SK-N-SH (cell line): ENCODE measurements around the gene MSL1. TPM values are rescaled to one million over a fixed set of nuclear protein-coding genes. Genes with fewer than 3 reads are reported as not detected.

Experiments used
- CTCF ChIA-PET: fragments of 300-600, 350-600 bp; formaldehyde crosslinking; extraction: SDS; loops from one replicate; lab custom pipeline; 2021; lab: Yijun Ruan, JAX
- POLR2A ChIA-PET: fragments of 350-600 bp; sonication (Branson Sonifier 250); formaldehyde crosslinking; extraction: SDS; loops from one replicate; lab custom pipeline; 2020; ENCODE audit warnings: antibody characterized with exemption, inconsistent platforms; lab: Yijun Ruan, JAX
- DNase-seq: peaks from one replicate; pipeline ENCODE4 v3.0.0; 2012
- H2AFZ ChIP-seq: fragments of 200-600 bp; sonication (generic); 2 replicates; pipeline ENCODE4 v1.8.1; 2016; ENCODE audit warnings: antibody characterized with exemption, mild to moderate bottlenecking, low read depth
- H3F3A ChIP-seq: fragments of 200-600 bp; sonication (generic); replicated peaks from 2 replicates; pipeline ENCODE3; 2016; ENCODE audit warnings: antibody characterized with exemption, mild to moderate bottlenecking; ENCODE audit not compliant: insufficient read depth
- H3K27ac ChIP-seq, 2 experiments: fragments of 200-500 bp in 1 of 2; fragments of 200-600 bp in 1 of 2; sonication (Bioruptor generic) in 1 of 2; sonication (generic), shearing (Covaris generic) in 1 of 2; 2 replicates each; pipeline versions ENCODE4 v1.5.1 to v1.6.1; 2014 to 2016; ENCODE audit warnings: low read depth in 2 of 2, inconsistent platforms in 1 of 2, low read length in 1 of 2, mild to moderate bottlenecking in 1 of 2, mixed read lengths in 1 of 2
- H3K27me3 ChIP-seq: fragments of 200-600 bp; sonication (generic), shearing (Covaris generic); 2 replicates; pipeline ENCODE4 v1.6.1; 2016; ENCODE audit warnings: mixed run types; ENCODE audit not compliant: insufficient read depth
- H3K36me3 ChIP-seq, 2 experiments: fragments of 200-500 bp in 1 of 2; fragments of 200-600 bp in 1 of 2; sonication (Bioruptor generic) in 1 of 2; sonication (generic) in 1 of 2; replicated peaks in 1 of 2; 2 replicates each; pipeline versions ENCODE3 to v1.5.1; 2014 to 2016; ENCODE audit warnings: low read length in 1 of 2, mild to moderate bottlenecking in 1 of 2; ENCODE audit not compliant: insufficient read depth in 2 of 2, control insufficient read depth in 1 of 2
- H3K4me1 ChIP-seq, 2 experiments: fragments of 200-500 bp in 1 of 2; fragments of 200-600 bp in 1 of 2; sonication (Bioruptor generic) in 1 of 2; sonication (generic), shearing (Covaris generic) in 1 of 2; 2 replicates each; pipeline versions ENCODE4 v1.5.1 to v1.6.1; 2014 to 2016; ENCODE audit warnings: low read depth in 1 of 2, low read length in 1 of 2, mixed run types in 1 of 2; ENCODE audit not compliant: insufficient read depth in 2 of 2, control insufficient read depth in 1 of 2
- H3K4me2 ChIP-seq: fragments of 200-600 bp; sonication (generic), shearing (Covaris generic); 2 replicates; pipeline ENCODE4 v1.6.1; 2017; ENCODE audit warnings: mixed run types
- H3K4me3 ChIP-seq, 2 experiments: fragments of 200-500 bp in 1 of 2; fragments of 200-600 bp in 1 of 2; sonication (Bioruptor generic) in 1 of 2; sonication (generic), shearing (Covaris generic) in 1 of 2; 2 replicates each; pipeline versions ENCODE4 v1.5.1 to v1.8.1; 2014 to 2016; ENCODE audit warnings: low read depth in 2 of 2, inconsistent platforms in 1 of 2, low read length in 1 of 2, mild to moderate bottlenecking in 1 of 2, mixed read lengths in 1 of 2, moderate library complexity in 1 of 2
- H3K79me2 ChIP-seq: fragments of 200-600 bp; sonication (generic); 2 replicates; pipeline ENCODE4 v1.8.1; 2017; ENCODE audit warnings: mild to moderate bottlenecking; ENCODE audit not compliant: insufficient read depth
- H3K9ac ChIP-seq: fragments of 200-600 bp; sonication (generic); 2 replicates; pipeline ENCODE4 v1.6.1; 2017; ENCODE audit warnings: mixed run types
- H3K9me2 ChIP-seq: fragments of 200-600 bp; sonication (generic); 2 replicates; pipeline ENCODE4 v1.6.1; 2017; ENCODE audit warnings: mixed run types
- H3K9me3 ChIP-seq: fragments of 200-600 bp; sonication (generic); 2 replicates; pipeline ENCODE4 v1.6.1; 2017; ENCODE audit warnings: mixed run types, mild to moderate bottlenecking, moderate library complexity
- H4K20me1 ChIP-seq: fragments of 200-600 bp; sonication (generic); 2 replicates; pipeline ENCODE4 v1.6.1; 2017; ENCODE audit warnings: mild to moderate bottlenecking, mixed run types; ENCODE audit not compliant: insufficient read depth
- ELF1 ChIP-seq: IDR thresholded peaks from 2 replicates; pipeline ENCODE4 v1.4.0; 2012
- EP300 ChIP-seq, 2 experiments: IDR thresholded peaks; 2 replicates each; pipeline versions ENCODE4 v1.4.0 to v1.6.1; 2012; ENCODE audit warnings: borderline replicate concordance in 1 of 2, low read depth in 1 of 2, low read length in 1 of 2
- FOXM1 ChIP-seq: IDR thresholded peaks from 2 replicates; pipeline ENCODE4 v1.4.0; 2012; ENCODE audit warnings: low read depth, mild to moderate bottlenecking
- GABPA ChIP-seq: IDR thresholded peaks from 2 replicates; pipeline ENCODE4 v1.4.0; 2012; ENCODE audit warnings: low read depth, mild to moderate bottlenecking
- GATA2 ChIP-seq: sonication (generic); formaldehyde crosslinking; IDR thresholded peaks from 2 replicates; pipeline ENCODE4 v1.5.0; 2020; ENCODE audit warnings: mild to moderate bottlenecking, missing genetic modification reagents
- MEF2A ChIP-seq: IDR thresholded peaks from 2 replicates; pipeline ENCODE4 v1.4.0; 2012; ENCODE audit warnings: low read depth, borderline replicate concordance
- NFIC ChIP-seq: IDR thresholded peaks from 2 replicates; pipeline ENCODE4 v1.4.0; 2012; ENCODE audit warnings: borderline replicate concordance
- RAD21 ChIP-seq: IDR thresholded peaks from 2 replicates; pipeline ENCODE4 v1.6.1; 2012; ENCODE audit warnings: mild to moderate bottlenecking, low read length
- RFX5 ChIP-seq: IDR thresholded peaks from 2 replicates; pipeline ENCODE4 v1.6.1; 2012; ENCODE audit warnings: mild to moderate bottlenecking, improper control_type of control experiment, low read length
- RXRA ChIP-seq: IDR thresholded peaks from 2 replicates; pipeline ENCODE4 v1.4.0; 2012; ENCODE audit warnings: low read depth, mild to moderate bottlenecking, borderline replicate concordance
- SMC3 ChIP-seq: IDR thresholded peaks from 2 replicates; pipeline ENCODE4 v1.6.1; 2012; ENCODE audit warnings: low read depth, low read length, improper control_type of control experiment
- TAF1 ChIP-seq: IDR thresholded peaks from 2 replicates; pipeline ENCODE4 v1.6.1; 2012; ENCODE audit warnings: low read depth, mild to moderate bottlenecking, low read length, moderate library complexity, borderline replicate concordance
- TCF12 ChIP-seq: IDR thresholded peaks from 2 replicates; pipeline ENCODE4 v1.4.0; 2012
- TEAD4 ChIP-seq: IDR thresholded peaks from 2 replicates; pipeline ENCODE4 v1.4.0; 2012; ENCODE audit warnings: mild to moderate bottlenecking, borderline replicate concordance; ENCODE audit not compliant: insufficient read depth
- YY1 ChIP-seq: IDR thresholded peaks from 2 replicates; pipeline ENCODE4 v1.4.0; 2012; ENCODE audit warnings: low read depth, mild to moderate bottlenecking
- WGBS: methylation state at CpG from one replicate; pipeline ENCODE4 v1.1.6; 2017; ENCODE audit warnings: low lambda C conversion rate; 5-methylcytosine and 5-hydroxymethylcytosine counted together
- polyA plus RNA-seq, 3 experiments: library from polyadenylated mRNA; depleted of rRNA; stranded (reverse); fragments of >200 nt; gene quantifications; 2 replicates each; pipeline ENCODE4 v1.2.3, GENCODE V29; 2012
- TF ChIP-seq, protein P1 (sequence below): IDR thresholded peaks from 2 replicates; pipeline ENCODE4 v1.6.1; 2012; ENCODE audit warnings: mild to moderate bottlenecking, low read depth, low read length, moderate library complexity
- TF ChIP-seq, protein P2 (sequence below): IDR thresholded peaks from 2 replicates; pipeline ENCODE4 v1.4.0; 2012; ENCODE audit warnings: low read depth, borderline replicate concordance
- TF ChIP-seq, protein P3 (sequence below): fragments of 150-350 bp; IDR thresholded peaks from 2 replicates; pipeline ENCODE4 v1.6.1; 2017; ENCODE audit warnings: antibody characterized with exemption, low read length, low read depth, borderline replicate concordance
- TF ChIP-seq, protein P4 (sequence below): IDR thresholded peaks from 2 replicates; pipeline ENCODE4; 2012

Gene MSL1
- polyA plus RNA-seq, 1 of the 3 experiments (the other 2 are of a cell fraction), result 30.2 TPM

DNA sequence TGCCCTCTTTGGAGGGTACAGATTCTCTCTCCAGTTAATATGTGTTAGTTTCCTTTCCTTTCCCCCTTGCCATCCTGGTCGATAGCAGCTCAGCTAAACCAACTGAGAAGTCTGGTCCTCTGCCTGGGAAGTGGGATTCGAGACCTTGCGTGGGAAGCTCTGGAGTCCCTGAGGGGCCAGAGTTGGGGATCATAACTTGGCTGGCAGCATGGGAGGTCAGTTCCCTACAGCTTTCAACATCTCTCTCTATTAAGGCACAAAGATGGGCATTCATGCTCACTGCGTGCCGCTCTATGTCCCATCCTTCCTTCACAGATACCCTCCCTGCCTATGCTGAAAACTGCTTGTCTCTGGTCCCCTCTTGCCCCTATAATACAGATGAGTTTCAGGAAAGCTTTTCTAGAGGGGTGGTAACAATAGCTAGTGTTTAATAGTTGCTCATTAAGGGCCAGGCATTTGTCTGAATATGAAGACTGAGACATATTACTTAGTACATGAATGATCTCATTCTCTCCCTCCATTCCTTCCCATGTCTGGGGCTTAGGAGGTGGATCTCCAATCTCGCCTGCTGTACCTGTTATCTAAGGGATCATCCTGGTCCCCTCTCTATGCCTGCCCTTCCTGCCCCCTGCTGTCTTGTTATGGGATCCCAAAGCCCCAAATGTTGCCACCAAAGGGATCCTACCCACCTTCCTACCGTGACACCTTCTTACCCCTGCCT lies 48.2 kb upstream of the MSL1 start (continued):
- TF ChIP-seq, protein P1, sequence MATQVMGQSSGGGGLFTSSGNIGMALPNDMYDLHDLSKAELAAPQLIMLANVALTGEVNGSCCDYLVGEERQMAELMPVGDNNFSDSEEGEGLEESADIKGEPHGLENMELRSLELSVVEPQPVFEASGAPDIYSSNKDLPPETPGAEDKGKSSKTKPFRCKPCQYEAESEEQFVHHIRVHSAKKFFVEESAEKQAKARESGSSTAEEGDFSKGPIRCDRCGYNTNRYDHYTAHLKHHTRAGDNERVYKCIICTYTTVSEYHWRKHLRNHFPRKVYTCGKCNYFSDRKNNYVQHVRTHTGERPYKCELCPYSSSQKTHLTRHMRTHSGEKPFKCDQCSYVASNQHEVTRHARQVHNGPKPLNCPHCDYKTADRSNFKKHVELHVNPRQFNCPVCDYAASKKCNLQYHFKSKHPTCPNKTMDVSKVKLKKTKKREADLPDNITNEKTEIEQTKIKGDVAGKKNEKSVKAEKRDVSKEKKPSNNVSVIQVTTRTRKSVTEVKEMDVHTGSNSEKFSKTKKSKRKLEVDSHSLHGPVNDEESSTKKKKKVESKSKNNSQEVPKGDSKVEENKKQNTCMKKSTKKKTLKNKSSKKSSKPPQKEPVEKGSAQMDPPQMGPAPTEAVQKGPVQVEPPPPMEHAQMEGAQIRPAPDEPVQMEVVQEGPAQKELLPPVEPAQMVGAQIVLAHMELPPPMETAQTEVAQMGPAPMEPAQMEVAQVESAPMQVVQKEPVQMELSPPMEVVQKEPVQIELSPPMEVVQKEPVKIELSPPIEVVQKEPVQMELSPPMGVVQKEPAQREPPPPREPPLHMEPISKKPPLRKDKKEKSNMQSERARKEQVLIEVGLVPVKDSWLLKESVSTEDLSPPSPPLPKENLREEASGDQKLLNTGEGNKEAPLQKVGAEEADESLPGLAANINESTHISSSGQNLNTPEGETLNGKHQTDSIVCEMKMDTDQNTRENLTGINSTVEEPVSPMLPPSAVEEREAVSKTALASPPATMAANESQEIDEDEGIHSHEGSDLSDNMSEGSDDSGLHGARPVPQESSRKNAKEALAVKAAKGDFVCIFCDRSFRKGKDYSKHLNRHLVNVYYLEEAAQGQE, result no peak
- TF ChIP-seq ELF1 (no peak), RAD21 (no peak)

DNA sequence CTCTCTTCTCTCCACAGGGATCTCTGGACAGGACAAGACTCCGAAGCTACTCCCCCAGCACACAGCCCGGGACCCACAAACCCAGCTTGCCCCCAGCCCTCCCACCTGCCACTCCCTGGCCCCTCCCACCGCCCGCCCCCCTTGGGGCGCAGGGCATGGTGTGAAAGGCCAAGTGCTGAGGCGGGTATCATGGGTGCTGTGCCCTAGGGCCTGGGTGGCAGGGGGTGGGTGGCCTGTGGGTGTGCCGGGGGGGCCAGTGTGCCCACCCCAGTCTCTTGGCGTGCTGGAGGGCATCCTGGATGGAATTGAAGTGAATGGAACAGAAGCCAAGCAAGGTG lies 47.6 kb upstream of the MSL1 start:
- H3K4me1 ChIP-seq, result peaks cover 44 to 71% of the 10 kb centered on the region in 2 experiments; a peak in 3 of 4 replicates
- no peak overlapping the region for H3K4me3 ChIP-seq
- no peaks in the 10 kb centered on the region for H3K9me2 ChIP-seq
- no peak for DNase-seq
- H3F3A ChIP-seq, result peaks cover 16% of the 10 kb centered on the region
- CTCF ChIA-PET, result interaction anchor here (1.0 to 9.3 kb wide), 11 partner anchors 11 to 94 kb away, joined by 3 to 160 read pairs (median 42); partner anchors contain the start of genes MED24, NR1D1 and THRA
- H3K36me3 ChIP-seq, result peaks cover 0 to 8% of the 10 kb centered on the region in 2 experiments
- TF ChIP-seq GATA2 (no peak), EP300 (IDR thresholded peaks at IDR 0.05; ENCODE audit: borderline replicate concordance in 1 of 2, low read depth in 1 of 2, low read length in 1 of 2) (no peak), RAD21 (no peak), FOXM1 (no peak), MEF2A (no peak), TAF1 (no peak), TEAD4 (no peak), ELF1 (no peak), TCF12 (no peak), SMC3 (no peak), YY1 (no peak), GABPA (no peak), RXRA (no peak), NFIC (no peak), RFX5 (no peak)
- TF ChIP-seq, protein P2, sequence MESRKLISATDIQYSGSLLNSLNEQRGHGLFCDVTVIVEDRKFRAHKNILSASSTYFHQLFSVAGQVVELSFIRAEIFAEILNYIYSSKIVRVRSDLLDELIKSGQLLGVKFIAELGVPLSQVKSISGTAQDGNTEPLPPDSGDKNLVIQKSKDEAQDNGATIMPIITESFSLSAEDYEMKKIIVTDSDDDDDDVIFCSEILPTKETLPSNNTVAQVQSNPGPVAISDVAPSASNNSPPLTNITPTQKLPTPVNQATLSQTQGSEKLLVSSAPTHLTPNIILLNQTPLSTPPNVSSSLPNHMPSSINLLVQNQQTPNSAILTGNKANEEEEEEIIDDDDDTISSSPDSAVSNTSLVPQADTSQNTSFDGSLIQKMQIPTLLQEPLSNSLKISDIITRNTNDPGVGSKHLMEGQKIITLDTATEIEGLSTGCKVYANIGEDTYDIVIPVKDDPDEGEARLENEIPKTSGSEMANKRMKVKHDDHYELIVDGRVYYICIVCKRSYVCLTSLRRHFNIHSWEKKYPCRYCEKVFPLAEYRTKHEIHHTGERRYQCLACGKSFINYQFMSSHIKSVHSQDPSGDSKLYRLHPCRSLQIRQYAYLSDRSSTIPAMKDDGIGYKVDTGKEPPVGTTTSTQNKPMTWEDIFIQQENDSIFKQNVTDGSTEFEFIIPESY, result no peak
- TF ChIP-seq, protein P3, sequence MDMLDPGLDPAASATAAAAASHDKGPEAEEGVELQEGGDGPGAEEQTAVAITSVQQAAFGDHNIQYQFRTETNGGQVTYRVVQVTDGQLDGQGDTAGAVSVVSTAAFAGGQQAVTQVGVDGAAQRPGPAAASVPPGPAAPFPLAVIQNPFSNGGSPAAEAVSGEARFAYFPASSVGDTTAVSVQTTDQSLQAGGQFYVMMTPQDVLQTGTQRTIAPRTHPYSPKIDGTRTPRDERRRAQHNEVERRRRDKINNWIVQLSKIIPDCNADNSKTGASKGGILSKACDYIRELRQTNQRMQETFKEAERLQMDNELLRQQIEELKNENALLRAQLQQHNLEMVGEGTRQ, result no peak
- TF ChIP-seq, protein P4, sequence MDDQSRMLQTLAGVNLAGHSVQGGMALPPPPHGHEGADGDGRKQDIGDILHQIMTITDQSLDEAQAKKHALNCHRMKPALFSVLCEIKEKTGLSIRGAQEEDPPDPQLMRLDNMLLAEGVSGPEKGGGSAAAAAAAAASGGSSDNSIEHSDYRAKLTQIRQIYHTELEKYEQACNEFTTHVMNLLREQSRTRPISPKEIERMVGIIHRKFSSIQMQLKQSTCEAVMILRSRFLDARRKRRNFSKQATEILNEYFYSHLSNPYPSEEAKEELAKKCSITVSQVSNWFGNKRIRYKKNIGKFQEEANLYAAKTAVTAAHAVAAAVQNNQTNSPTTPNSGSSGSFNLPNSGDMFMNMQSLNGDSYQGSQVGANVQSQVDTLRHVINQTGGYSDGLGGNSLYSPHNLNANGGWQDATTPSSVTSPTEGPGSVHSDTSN, result no peak
- TF ChIP-seq, all 33 proteins: peak for 0
- Histone ChIP-seq H3K27ac (no peak overlapping the region; a peak in 1 of 4 replicates), H3K9ac (no peak overlapping the region), H3K79me2 (peaks cover 21% of the 10 kb centered on the region; the same call in 1 of the 2 replicates), H3K9me3 (no peaks in the 10 kb centered on the region), H2AFZ (no peak overlapping the region), H4K20me1 (0 out of 2 replicates have a peak, but pooled peaks cover 3% of the 10 kb centered on the region), H3K4me2 (no peak overlapping the region), H3K27me3 (no peaks in the 10 kb centered on the region)
- POLR2A ChIA-PET, result interaction anchor here (2.3 kb wide), 1 partner anchor 9 kb away, joined by 8 read pairs; no protein-coding TSS in a partner anchor
- 94% methylated on average over 4 of the region's 8 CpGs for WGBS
